Esophagus squamous epithelium (tissue), 4 donors: ENCODE results near the gene CNNM1.

Experiments
- CTCF ChIP-seq, 6 experiments: fragments of 450-650 bp in 4 of 6; fragments of 200-600 bp in 2 of 6; sonication (generic) in 2 of 6; IDR thresholded peaks; one replicate each; pipeline ENCODE4 v1.5.1; 2016 to 2019; ENCODE audit warnings: antibody characterized with exemption in 6 of 6, mild to moderate bottlenecking in 4 of 6, moderate library complexity in 4 of 6
- POLR2A ChIP-seq, 4 donors: fragments of 450-650 bp; IDR thresholded peaks; one replicate each; pipeline ENCODE4 v1.6.1; 2017; ENCODE audit warnings: antibody characterized with exemption in 4 of 4, mild to moderate bottlenecking in 4 of 4, moderate library complexity in 3 of 4

- TF ChIP-seq CTCF (IDR thresholded peaks at IDR 0.05), result no peak
- peak in 3 of 4 donors; percentile 59 to 84 (median 74) for TF ChIP-seq POLR2A (IDR thresholded peaks at IDR 0.05)
Observed at GRCh38 chr10:99430451-99431189, 101.5 kb downstream of the CNNM1 start, which contains the start of gene GOT1.
